ENCODE measurements around the gene PSMD1.

Gene PSMD1

GRCh38 chr2:231050018-231050901 lies 6.4 kb upstream of the PSMD1 start:
- CTCF ChIA-PET: interaction anchor here (0.6 to 1.8 kb wide), 4 partner anchors 10 to 627 kb away, joined by 3 to 6 read pairs (median 4); no protein-coding TSS in a partner anchor
- no peaks in the 10 kb centered on the region for H3K4me1 ChIP-seq (ENCODE audit: control insufficient read depth, insufficient read depth, low read length)
- no peak overlapping the region for H3K27ac ChIP-seq (ENCODE audit: extremely low read depth, low read depth, low read length)
- TF ChIP-seq ZNF138 (tag by site-specific recombination; IDR thresholded peaks at IDR 0.05; ENCODE audit: borderline replicate concordance): no peak
- POLR2A ChIA-PET: interaction anchor here (1.0 kb wide), 1 partner anchor 63 kb away, joined by 3 read pairs; no protein-coding TSS in a partner anchor
- H3K36me3 ChIP-seq (ENCODE audit: control insufficient read depth in 2 of 2, insufficient read depth in 1 of 2, low read length in 2 of 2): peaks cover 0 to 23% of the 10 kb centered on the region in 2 experiments; a peak in 1 of 3 replicates
- no peaks in the 10 kb centered on the region for H3K9me3 ChIP-seq (ENCODE audit: control insufficient read depth, insufficient read depth, low read depth, low read length)
- no peak overlapping the region for H3K4me3 ChIP-seq (ENCODE audit: low read depth, low read length)

DNA sequence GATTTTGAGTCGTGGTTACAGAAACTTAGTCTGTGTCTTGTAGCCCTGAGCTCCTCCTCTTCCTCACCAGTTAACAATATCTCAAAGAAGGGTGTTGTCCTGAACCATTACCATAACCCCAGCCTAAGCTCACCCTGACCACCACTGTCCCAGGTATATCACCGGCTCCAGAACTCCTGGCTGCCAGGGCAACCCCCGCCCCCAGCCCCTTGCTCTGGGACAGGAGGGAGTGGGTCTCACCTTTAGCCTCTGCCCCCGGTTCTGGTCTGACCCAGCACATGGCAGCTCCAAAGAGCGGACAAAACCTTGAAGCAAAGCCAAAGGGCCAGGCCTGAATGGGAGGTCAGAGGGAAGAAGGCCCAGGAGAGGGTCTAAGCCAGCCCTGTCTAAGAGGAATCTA lies 5.6 kb upstream of the PSMD1 start:
- Histone ChIP-seq H3K4me3 (ENCODE audit: low read depth, low read length) (no peak overlapping the region), H3K9me3 (ENCODE audit: control insufficient read depth, insufficient read depth, low read depth, low read length) (no peaks in the 10 kb centered on the region), H3K27ac (ENCODE audit: extremely low read depth, low read depth, low read length) (no peak overlapping the region), H3K4me1 (ENCODE audit: control insufficient read depth, insufficient read depth, low read length) (no peaks in the 10 kb centered on the region), H3K36me3 (ENCODE audit: control insufficient read depth in 2 of 2, insufficient read depth in 1 of 2, low read length in 2 of 2) (peaks cover 0 to 20% of the 10 kb centered on the region in 2 experiments; a peak in 1 of 3 replicates)
- ChIA-PET CTCF (interaction anchor here (1.4 kb wide), 1 partner anchor 149 kb away, joined by 3 read pairs; no protein-coding TSS in a partner anchor), POLR2A (no interaction called here)
- no peak for TF ChIP-seq ZNF747 (tag by site-specific recombination; IDR thresholded peaks at IDR 0.05)
- no peak for TF ChIP-seq ZNF473 (tag by site-specific recombination; IDR thresholded peaks at IDR 0.05)
- TF ChIP-seq ZBTB7A (tag by site-specific recombination; IDR thresholded peaks at IDR 0.05; ENCODE audit: low read depth): no peak
- TF ChIP-seq, protein P1, sequence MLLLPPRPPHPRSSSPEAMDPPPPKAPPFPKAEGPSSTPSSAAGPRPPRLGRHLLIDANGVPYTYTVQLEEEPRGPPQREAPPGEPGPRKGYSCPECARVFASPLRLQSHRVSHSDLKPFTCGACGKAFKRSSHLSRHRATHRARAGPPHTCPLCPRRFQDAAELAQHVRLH (tag by site-specific recombination; IDR thresholded peaks at IDR 0.05): no peak
- no peak for TF ChIP-seq ZNF600 (tag by site-specific recombination; IDR thresholded peaks at IDR 0.05)
- TF ChIP-seq ZNF280C (tag by site-specific recombination; IDR thresholded peaks at IDR 0.05): no peak
- TF ChIP-seq ZNF24 (tag by site-specific recombination; IDR thresholded peaks at IDR 0.05): no peak

GRCh38 chr2:231052494-231053451 lies 3.9 kb upstream of the PSMD1 start:
- ChIA-PET POLR2A (interaction anchor here (0.6 to 1.4 kb wide), 6 partner anchors 12 to 412 kb away, joined by 3 to 6 read pairs (median 3); partner anchors contain the start of gene NCL), CTCF (interaction anchor here (0.5 to 2.3 kb wide), 33 partner anchors 8 to 606 kb away, joined by 3 to 12 read pairs (median 4); partner anchors contain the start of gene ITM2C)
- Histone ChIP-seq H3K4me1 (ENCODE audit: control insufficient read depth, insufficient read depth, low read length) (no peaks in the 10 kb centered on the region), H3K9me3 (ENCODE audit: control insufficient read depth, insufficient read depth, low read depth, low read length) (no peaks in the 10 kb centered on the region), H3K36me3 (ENCODE audit: control insufficient read depth in 2 of 2, insufficient read depth in 1 of 2, low read length in 2 of 2) (peaks cover 0 to 4% of the 10 kb centered on the region in 2 experiments; a peak in 1 of 3 replicates), H3K4me3 (ENCODE audit: low read depth, low read length) (peak overlapping the region; percentile 46), H3K27ac (ENCODE audit: extremely low read depth, low read depth, low read length) (no peak overlapping the region; the same call in 1 of the 2 replicates)
- TF ChIP-seq ZEB2 (tag by site-specific recombination; IDR thresholded peaks at IDR 0.05) (peak; percentile 61; the same call in 1 of the 2 replicates), ELK4 (IDR thresholded peaks at IDR 0.05; ENCODE audit: borderline replicate concordance, low read depth, low read length) (no peak), ZNF639 (tag by site-specific recombination; IDR thresholded peaks at IDR 0.05) (0 out of 2 replicates have a peak, but pooled peaks have one; percentile 12), ZNF629 (tag by site-specific recombination; IDR thresholded peaks at IDR 0.05) (0 out of 2 replicates have a peak, but pooled peaks have one; percentile 28), ZSCAN30 (tag by site-specific recombination; IDR thresholded peaks at IDR 0.05) (peak; percentile 71; the same call in 1 of the 2 replicates), FEZF1 (tag by site-specific recombination; IDR thresholded peaks at IDR 0.05) (peak; percentile 36), GLIS1 (tag by site-specific recombination; IDR thresholded peaks at IDR 0.05) (0 out of 2 replicates have a peak, but pooled peaks have one; percentile 17), TRIM28 (IDR thresholded peaks at IDR 0.05; ENCODE audit: borderline replicate concordance, low read length) (peak; percentile 74; the same call in 1 of the 2 replicates), ZNF585B (tag by site-specific recombination; IDR thresholded peaks at IDR 0.05) (no peak)
- TF ChIP-seq, protein P2, sequence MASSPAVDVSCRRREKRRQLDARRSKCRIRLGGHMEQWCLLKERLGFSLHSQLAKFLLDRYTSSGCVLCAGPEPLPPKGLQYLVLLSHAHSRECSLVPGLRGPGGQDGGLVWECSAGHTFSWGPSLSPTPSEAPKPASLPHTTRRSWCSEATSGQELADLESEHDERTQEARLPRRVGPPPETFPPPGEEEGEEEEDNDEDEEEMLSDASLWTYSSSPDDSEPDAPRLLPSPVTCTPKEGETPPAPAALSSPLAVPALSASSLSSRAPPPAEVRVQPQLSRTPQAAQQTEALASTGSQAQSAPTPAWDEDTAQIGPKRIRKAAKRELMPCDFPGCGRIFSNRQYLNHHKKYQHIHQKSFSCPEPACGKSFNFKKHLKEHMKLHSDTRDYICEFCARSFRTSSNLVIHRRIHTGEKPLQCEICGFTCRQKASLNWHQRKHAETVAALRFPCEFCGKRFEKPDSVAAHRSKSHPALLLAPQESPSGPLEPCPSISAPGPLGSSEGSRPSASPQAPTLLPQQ (tag by site-specific recombination; IDR thresholded peaks at IDR 0.05): peak; percentile 27; the same call in 1 of the 2 replicates
